ENCODE data around the gene PNKP.

The PNKP gene

DNA sequence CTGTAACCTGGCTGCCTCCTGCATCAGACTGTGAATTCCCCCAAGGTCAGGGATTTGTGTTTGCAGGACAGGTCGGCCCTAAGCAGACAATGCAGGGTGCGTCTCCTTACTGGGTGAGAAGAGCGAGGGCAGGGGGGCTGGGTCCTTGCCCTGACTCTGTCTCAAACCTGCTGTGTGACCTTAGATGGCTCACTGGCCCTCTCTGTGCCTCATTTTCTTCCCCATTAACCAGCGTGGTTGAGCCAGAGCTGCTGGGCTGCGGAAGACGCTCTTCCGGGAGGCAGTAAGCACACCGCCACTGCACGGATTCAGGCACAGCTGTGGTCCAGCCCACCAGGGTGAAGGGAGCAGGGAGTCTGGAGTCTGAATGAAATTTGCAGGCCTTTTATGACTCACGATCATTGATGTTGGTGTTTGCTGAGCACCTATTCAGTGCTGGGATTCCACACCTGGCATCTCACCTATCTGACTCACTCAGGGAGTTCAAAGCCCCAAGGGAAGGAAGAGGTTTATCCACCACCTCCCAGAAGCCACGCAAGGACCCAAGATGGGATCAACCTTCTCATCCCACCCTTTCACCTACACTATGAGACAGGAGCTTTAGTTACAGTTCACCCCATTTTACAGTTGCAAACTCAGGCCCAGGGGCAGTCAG is 7.3 kb upstream of the PNKP start:
- no peaks in the 10 kb centered on the region for H3K27me3 Mint-ChIP-seq
- DNase-seq (no peak), ATAC-seq (no peak)
- peaks cover 39% of the 10 kb centered on the region for H3K4me1 Mint-ChIP-seq
- no peaks in the 10 kb centered on the region for H3K9me3 Mint-ChIP-seq
- no peak overlapping the region for H3K4me3 Mint-ChIP-seq
- H3K36me3 Mint-ChIP-seq (ENCODE audit: low read depth), result peaks cover 9% of the 10 kb centered on the region
- peak overlapping the region; percentile 65 for H3K27ac Mint-ChIP-seq

DNA sequence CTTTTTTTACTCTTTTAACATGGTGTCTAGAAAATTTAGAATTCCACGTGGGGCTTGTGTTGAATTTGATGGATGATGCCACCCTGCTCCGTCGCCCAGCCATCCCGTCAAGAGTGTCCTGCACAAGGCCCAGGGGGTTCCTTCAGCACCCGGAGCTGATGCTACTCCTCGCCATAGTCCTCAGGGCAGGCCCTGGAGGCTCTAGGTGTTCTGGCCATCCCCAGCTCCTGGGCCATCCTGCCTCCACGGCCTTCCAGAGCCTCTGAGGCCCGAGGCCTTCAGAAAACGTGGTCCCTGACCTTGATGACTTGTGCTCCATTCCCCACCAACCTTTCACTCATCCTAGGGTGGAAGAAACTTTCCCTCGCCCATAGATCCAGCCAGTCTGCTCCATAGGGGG is 6.5 kb upstream of the PNKP start:
- DNase-seq (no peak), ATAC-seq (no peak)
- H3K36me3 Mint-ChIP-seq (ENCODE audit: low read depth), result peaks cover 5% of the 10 kb centered on the region
- H3K4me1 Mint-ChIP-seq, result peaks cover 32% of the 10 kb centered on the region
- H3K9me3 Mint-ChIP-seq, result no peaks in the 10 kb centered on the region
- H3K27me3 Mint-ChIP-seq, result no peaks in the 10 kb centered on the region
- no peak overlapping the region for H3K4me3 Mint-ChIP-seq
- H3K27ac Mint-ChIP-seq, result no peak overlapping the region

DNA sequence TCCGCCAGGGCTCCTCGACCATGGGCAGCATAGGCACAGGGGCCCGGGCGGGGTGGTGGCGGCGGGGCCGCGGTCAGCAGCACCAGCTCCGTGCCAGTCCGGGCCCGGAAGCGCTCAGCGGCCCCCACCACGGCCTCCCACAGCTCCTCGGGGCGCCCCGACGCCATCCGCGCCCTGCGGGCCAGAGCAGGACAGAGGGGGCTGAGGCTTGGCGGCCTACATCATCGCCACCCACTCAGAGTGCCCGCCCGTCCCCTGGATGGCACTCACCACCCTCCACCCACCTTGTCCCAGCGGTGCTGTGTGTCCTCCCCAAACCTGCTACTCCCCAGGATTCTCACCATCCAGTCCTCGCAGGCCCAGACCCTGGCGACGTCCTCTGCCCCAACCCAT is 5.7 kb upstream of the PNKP start:
- DNase-seq (no peak), ATAC-seq (no peak)
- H3K9me3 Mint-ChIP-seq, result no peaks in the 10 kb centered on the region
- H3K4me1 Mint-ChIP-seq, result peaks cover 30% of the 10 kb centered on the region
- H3K36me3 Mint-ChIP-seq (ENCODE audit: low read depth), result peaks cover 4% of the 10 kb centered on the region
- H3K27me3 Mint-ChIP-seq, result no peaks in the 10 kb centered on the region
- no peak overlapping the region for H3K27ac Mint-ChIP-seq
- H3K4me3 Mint-ChIP-seq, result no peak overlapping the region

DNA sequence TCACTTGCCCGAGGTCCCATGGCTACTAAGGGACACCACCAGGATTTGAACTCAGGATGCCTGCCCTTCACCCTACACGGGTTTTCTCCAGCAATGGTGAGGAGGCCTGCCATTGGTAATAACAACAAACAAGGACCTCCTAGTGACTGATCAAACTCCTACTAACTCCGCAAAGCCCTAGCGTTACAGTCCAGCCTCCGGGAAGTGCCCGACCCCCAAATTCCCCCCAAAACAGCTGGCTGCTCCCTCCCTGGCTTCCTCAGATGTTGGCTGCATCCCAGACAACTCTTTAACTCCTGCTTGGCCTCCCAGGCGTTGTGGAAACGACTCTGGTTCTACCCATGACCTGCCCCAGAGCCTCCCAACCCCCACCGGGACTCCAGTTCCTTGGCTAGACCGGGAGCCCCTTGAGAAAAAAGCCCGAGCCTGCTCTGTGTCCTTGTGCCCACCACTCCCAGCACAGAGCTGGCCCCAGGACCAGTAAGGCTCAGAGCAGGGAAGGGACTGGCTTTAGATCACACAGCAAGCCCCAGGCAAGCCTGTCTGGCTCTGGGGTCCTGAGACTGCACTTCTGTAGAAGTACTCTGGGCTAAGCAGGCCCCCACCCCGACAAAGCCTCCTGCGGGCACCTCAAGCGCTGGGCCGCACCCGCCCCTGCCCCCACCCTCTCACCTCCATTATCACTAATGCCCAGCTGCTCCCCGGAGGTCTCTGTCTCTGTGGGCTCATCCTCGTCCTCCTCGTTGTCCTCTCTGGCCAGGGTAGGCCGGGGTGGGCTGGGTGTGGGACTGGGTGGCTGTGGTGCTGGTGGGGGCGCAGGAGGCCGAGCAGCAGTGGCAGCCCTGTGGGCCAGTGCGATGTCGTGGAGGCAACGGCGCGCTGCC is 5.1 kb upstream of the PNKP start:
- Mint-ChIP-seq H3K4me1 (peaks cover 34% of the 10 kb centered on the region), H3K9me3 (no peaks in the 10 kb centered on the region), H3K4me3 (no peak overlapping the region), H3K36me3 (ENCODE audit: low read depth) (peaks cover 2% of the 10 kb centered on the region), H3K27ac (no peak overlapping the region), H3K27me3 (no peaks in the 10 kb centered on the region)
- ATAC-seq, result no peak
- DNase-seq, result no peak

DNA sequence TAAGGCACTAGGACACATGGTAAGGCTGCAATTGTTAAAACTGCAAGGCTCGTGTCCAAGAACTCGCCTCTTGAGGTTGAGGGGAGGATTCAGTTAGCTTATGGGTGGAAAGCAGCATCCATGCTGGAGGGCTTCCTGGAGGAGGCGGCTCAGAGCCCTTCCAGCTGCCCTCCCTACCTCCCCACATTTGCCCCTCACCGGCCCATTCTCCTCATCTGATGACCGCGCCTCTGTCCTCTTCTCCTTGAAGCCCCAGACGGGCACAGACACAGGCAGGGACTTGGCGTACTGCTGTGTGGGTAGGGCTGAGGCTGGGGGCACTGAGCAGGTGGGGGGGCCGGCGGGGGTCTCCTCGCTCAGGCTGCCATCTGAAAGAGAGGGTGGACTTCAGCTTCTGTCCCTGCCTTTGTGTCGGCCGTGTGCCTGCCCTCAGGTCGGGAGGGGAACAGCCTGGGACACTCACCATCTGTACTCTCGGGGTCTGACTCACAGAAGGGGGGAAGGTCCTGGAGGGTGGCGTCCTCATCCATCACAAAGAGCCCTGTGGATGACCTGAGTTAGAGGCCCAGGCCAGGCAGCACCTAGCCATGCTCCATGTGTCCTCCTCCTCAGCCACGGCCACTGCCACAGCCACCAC is 4.1 kb upstream of the PNKP start:
- Mint-ChIP-seq H3K27me3 (no peaks in the 10 kb centered on the region), H3K4me1 (peaks cover 40% of the 10 kb centered on the region), H3K36me3 (ENCODE audit: low read depth) (peaks cover 4% of the 10 kb centered on the region), H3K9me3 (no peaks in the 10 kb centered on the region), H3K27ac (no peak overlapping the region), H3K4me3 (no peak overlapping the region)
- ATAC-seq, result no peak
- DNase-seq, result no peak

DNA sequence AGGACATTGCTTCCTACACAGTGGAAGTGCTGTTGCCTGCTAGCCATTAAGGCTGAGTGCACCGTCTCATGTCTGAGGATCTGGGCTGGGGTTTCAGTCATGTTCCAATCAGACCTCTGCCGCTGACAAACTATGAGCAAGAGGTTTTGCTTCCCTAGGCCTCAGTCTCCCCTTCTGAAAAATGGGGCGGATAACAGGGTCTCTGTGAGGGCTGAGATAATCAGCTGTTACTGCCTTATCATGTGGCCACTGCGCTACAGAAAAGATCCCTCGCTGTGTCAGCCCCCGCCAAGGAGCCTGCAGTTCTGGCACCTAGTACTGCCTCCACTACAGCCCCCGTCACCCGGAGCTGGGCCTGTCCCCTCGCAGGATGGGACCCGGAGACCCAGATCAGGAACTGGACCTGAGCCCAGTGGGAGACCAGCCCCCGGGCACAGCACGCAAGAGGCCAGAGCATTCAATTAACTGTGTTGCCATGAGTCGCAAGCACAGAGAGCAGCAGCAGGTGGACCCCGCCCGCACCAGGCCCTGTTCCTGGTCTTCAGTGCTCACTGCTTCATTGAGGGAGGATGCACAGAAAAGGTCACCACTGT is 3.0 kb upstream of the PNKP start:
- Mint-ChIP-seq H3K27me3 (no peaks in the 10 kb centered on the region), H3K4me1 (peaks cover 45% of the 10 kb centered on the region), H3K4me3 (no peak overlapping the region), H3K36me3 (ENCODE audit: low read depth) (peaks cover 9% of the 10 kb centered on the region), H3K27ac (peak overlapping the region; percentile 79), H3K9me3 (no peaks in the 10 kb centered on the region)
- ATAC-seq, result no peak
- DNase-seq, result no peak

DNA sequence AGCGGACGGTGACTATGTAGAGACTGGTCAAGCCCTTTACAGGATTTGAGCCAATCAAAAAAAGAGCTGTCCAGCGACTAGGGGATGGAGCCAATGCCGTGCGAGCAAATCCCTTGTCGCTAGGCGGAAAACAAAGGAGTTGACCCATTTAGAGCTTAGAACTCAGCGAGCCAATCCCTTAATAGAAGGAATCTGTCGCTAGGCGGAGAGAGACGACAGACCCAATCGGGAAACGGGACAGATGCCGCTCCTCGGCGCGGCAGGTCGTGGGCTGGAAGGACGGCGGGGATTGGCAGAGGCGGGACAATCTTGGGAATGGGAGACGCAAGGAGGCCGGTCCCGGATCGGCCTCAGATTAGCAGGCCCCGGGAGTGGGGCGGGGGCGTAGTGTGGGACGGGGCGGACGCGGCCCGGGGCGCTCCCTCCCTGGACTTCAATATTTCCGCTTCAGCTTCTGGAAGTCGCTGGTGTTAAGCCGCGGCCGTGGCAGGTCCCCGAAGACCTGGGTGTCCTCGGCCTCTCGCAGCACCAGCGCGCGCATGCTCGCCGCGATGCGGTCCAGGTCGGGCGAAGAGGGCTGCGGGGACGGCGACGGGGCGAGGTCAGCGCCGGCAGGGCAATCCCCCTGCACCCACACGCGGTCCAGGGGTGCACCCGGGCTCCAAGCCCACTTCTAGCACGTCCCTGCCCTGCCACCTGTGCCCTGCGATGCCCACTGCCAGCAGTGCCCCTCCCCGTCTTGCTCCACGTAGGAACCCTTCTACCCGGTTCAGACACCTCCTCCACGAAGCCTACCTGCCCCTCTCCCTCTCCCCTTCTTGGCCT is 2.3 kb upstream of the PNKP start:
- no peaks in the 10 kb centered on the region for H3K27me3 Mint-ChIP-seq
- H3K27ac Mint-ChIP-seq, result peak overlapping the region; percentile 79
- ATAC-seq, result peak; percentile 87
- no peak overlapping the region for H3K4me3 Mint-ChIP-seq
- peaks cover 13% of the 10 kb centered on the region for H3K36me3 Mint-ChIP-seq (ENCODE audit: low read depth)
- H3K4me1 Mint-ChIP-seq, result peaks cover 45% of the 10 kb centered on the region
- peak; percentile 89 for DNase-seq
- H3K9me3 Mint-ChIP-seq, result no peaks in the 10 kb centered on the region

DNA sequence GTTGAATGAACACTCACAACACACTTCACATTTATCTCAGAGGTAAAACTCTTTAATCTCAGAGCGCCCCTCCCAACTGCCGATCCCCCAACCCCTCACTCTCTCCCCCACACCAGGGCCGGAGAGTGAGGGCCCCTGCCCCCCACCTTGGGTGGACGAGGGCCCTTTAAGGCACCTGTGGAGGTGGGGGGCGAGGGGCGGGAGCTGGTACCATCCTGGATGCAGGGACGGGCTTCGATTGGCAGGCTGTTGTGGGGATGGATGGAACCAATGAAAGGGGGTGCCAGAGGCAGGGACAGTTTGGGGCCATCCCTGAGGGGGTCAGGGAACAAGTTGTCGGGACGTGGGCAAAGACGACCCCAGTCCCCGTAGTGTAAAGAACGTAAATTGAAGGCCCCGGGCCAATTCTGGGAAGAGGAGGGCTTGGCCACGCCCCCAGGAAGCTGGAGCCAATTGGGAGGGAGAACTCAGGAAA is 1.7 kb upstream of the PNKP start:
- Mint-ChIP-seq H3K36me3 (ENCODE audit: low read depth) (peaks cover 19% of the 10 kb centered on the region), H3K27ac (no peak overlapping the region), H3K4me3 (no peak overlapping the region), H3K9me3 (no peaks in the 10 kb centered on the region), H3K27me3 (no peaks in the 10 kb centered on the region), H3K4me1 (peaks cover 45% of the 10 kb centered on the region)
- peak; percentile 2 for ATAC-seq
- DNase-seq, result no peak

DNA sequence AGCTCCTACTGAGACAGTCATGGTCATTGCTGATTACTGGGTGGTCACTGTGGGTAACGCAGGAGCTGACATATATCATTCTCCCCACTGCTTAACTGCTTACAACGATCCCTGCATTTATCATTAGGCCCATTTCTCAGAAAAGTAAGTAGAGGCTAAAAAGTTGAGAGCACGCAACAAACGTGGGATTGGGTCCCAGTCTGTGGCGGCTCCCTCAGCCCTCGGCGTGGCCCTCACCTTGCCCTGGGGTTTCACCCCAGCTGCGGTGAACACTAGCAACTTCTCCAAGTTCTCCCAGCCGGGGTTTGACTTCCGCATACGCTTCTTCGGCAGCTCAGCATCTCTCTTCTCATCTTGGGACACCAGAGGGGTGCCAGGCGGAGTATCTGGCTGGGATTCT is 2.5 kb downstream of the PNKP start:
- Mint-ChIP-seq H3K27ac (no peak overlapping the region), H3K4me3 (no peak overlapping the region)

DNA sequence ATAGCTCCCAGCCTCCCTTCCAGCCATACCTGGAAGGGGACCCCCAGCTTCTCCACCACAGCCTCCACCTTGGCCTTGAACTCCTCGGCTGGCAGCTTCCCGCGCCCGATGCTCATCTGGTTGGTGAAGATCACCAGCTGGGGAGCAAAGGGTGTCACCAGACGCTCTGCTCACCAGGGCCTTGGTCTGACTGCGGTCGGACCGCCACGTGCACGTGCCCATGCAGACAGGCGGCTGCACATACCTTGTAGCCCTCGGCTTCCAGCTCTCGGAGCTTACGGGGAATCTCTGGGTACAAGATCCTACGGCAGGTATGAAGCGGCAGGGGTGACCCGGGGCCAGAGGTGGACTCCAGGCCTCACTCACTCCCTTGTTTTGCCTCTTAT is 3.4 kb downstream of the PNKP start:
- H3K27ac Mint-ChIP-seq, result no peak overlapping the region
- DNase-seq (no peak), ATAC-seq (no peak)
- peaks cover 30% of the 10 kb centered on the region for H3K36me3 Mint-ChIP-seq (ENCODE audit: low read depth)
- no peaks in the 10 kb centered on the region for H3K9me3 Mint-ChIP-seq
- no peaks in the 10 kb centered on the region for H3K27me3 Mint-ChIP-seq
- peaks cover 33% of the 10 kb centered on the region for H3K4me1 Mint-ChIP-seq
- H3K4me3 Mint-ChIP-seq, result no peak overlapping the region

More for the DNA sequence above, 2.5 kb downstream of the PNKP start:
- ATAC-seq (no peak), DNase-seq (no peak)
- Mint-ChIP-seq H3K9me3 (no peaks in the 10 kb centered on the region), H3K36me3 (ENCODE audit: low read depth) (peaks cover 28% of the 10 kb centered on the region), H3K27me3 (no peaks in the 10 kb centered on the region), H3K4me1 (peaks cover 33% of the 10 kb centered on the region)

DNA sequence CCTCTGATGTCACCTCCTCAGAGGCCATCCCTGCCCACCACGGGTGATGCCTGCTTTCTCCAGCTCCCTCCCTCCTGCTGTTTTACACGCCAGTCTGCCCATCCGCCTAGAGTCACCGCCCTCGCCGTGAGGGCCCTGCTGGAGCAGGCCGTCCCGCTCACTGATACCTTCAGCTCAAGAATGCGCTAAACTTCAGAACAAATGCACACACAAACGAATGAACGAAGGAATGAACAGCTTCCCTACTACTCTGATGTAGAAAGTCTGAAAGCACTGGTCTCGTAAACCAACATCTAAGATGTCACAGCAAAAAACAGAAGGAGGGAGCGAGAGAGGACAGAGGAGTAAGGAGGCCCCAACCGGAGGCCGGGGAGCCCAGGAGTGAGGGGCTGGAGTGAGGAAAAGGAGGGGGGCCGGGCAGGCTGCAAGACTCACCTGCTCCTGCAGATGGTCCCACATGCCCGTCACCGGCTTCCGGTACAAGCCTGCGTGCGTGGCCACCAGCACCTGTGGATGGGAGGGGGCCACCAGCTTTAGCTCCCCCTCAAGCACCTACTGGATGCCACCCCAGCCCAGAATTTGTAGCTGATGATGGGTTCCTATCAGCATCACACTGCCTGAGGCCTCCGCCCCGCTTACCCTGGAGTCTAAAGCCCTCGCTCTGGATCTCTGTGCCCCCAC is 4.0 kb downstream of the PNKP start:
- no peaks in the 10 kb centered on the region for H3K27me3 Mint-ChIP-seq
- peaks cover 30% of the 10 kb centered on the region for H3K36me3 Mint-ChIP-seq (ENCODE audit: low read depth)
- H3K4me3 Mint-ChIP-seq, result no peak overlapping the region

DNA sequence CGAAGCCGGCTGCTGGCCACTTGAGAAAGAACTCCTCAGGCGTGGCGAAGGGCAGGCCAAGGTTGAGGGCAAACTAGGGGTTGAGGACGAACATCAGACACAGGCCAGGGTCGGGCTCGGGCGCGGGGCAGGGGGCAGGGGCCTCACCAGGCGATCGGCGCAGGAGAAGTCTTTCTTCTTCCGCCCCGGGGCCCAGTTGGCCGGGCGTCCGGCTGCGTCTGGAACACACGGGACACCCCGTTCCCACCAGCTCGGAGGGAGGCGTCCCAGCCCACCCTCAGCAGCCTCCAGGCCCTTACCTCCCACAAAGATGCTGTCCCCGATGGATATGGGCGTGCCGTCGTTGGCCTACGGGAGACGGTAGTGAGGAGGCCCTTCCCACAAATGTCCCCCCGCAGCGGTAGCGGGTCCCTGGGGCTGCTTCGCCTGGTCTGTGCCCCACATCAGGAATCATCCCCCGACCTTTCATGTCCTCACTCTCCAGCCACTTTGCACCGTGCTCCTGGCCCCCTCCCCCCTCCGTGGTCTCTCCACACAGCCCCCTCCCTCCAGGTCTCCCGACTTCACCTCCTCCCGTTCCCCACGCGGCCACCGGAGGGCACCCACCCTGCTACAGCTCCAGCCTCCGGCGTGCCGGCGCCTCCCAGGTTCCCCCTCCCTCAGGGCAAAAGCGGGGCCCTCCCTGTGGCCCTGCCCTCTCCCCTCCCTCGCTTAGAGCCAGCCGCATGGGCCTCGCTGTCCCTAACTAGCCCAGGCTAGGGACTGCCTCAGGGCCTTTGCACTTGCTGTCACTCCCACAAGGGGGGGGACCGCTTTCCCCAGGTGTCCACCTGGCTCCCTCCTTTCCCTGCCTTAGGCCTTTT is 4.8 kb downstream of the PNKP start:
- no peaks in the 10 kb centered on the region for H3K9me3 Mint-ChIP-seq
- H3K27me3 Mint-ChIP-seq, result no peaks in the 10 kb centered on the region
- no peak for ATAC-seq
- no peak overlapping the region for H3K27ac Mint-ChIP-seq
- peaks cover 32% of the 10 kb centered on the region for H3K36me3 Mint-ChIP-seq (ENCODE audit: low read depth)
- DNase-seq, result no peak
- H3K4me3 Mint-ChIP-seq, result no peak overlapping the region
- H3K4me1 Mint-ChIP-seq, result peaks cover 25% of the 10 kb centered on the region

More for the DNA sequence above, 4.0 kb downstream of the PNKP start:
- no peaks in the 10 kb centered on the region for H3K9me3 Mint-ChIP-seq
- H3K27ac Mint-ChIP-seq, result no peak overlapping the region
- DNase-seq (no peak), ATAC-seq (no peak)
- H3K4me1 Mint-ChIP-seq, result peaks cover 32% of the 10 kb centered on the region
